Inflammatory macrophage (primary cell): ENCODE data around the gene RBMS1.

ENCODE experiments used
- DNase-seq, 2 donors: peaks; one replicate each; pipeline ENCODE4 v3.0.0-alpha.2; 2020 to 2022

The RBMS1 gene

GRCh38 chr2:160325418-160325817 is 168.2 kb downstream of the RBMS1 start:
- DNase-seq: peak; percentile 42 to 47

- no peak for DNase-seq
Measured at GRCh38 chr2:160324917-160325316, 168.7 kb downstream of the RBMS1 start.

- DNase-seq: peak; percentile 65 to 67
Measured at GRCh38 chr2:160324161-160324800, 169.3 kb downstream of the RBMS1 start.

- peak in 1 of 2 donors; percentile 16 for DNase-seq
Measured at GRCh38 chr2:160322320-160322719, 171.3 kb downstream of the RBMS1 start.

DNA sequence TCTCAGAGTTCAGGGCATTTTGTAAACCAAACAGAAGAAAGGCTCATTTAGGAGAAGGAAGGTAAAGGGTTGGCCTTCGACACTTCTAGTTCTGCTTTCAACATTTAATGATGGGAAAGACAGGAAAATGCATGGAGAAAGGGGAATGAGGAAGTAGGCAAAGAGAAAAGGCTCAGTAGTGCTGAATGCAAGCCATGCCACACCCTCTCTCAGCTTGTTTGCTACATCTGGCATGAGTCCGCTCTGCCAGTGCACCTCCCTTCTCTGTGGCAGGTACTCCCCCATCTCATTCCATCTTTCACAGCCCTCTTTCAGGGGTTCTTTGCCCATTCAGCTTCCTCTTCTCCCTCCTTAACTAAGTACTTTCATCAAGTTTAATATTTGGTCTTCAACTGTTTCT is 172.6 kb downstream of the RBMS1 start:
- peak; percentile 20 to 27 for DNase-seq

GRCh38 chr2:160319700-160320099 is 173.9 kb downstream of the RBMS1 start:
- no peak for DNase-seq

DNA sequence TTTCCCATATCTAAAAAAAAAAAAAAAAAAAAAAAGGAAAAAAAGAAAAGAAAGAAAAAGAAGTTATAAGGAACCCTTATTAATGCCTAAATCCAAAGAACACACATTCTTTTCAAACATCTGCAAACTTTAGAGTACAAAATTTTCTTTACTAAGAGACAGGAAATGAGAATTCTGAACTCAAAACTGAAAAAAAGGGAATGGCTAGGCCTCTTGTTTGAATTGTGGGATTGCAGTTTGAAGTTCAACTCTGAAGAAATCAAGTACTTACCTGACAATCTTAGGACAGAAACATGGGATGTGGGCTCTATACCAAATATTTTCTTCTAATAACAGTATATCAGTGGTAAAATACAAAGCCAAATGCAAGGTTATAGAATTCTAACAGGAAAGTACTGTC is 175.4 kb downstream of the RBMS1 start:
- DNase-seq: no peak

DNA sequence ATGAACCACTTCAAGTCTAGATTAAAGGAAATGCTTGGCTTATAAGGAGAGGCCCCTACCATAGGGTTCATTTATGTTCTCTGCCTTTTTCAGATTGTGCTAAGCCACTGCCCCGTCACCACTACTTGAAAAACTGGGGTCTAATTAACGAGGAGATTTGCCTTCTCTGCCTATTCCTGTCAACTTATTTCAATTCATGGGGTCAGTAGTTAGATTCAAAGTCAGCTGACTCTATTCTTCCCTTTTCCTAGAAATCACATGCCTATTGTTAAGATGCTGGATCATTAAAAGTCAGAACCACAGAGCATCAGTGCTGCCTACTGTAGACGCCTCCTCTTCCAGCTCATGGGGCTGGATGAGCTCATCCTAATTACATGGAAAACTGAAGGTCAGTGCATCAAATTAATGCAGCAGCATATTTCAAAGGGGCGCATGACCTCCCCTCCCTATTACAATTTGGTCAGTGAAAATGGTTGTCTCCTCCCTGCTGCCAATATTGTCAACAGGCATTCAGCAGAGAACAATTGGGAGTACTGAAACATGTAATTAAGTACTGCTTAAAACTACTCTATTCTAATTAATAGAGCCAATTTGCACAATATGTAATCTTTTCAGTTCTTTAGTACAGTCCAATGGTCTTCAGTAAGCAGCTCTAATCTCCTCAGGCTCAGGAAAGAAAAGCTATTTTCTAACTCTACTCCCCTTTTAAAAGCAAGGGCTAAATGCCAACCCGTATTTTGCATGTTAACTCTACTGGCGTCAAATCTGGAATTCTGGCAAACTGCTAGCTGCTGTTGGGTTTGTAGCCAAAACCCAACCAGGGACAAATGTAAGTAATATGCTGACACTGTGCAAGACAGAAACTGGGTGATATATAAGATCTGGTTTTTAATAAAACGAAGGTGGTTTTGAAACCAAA is 176.2 kb downstream of the RBMS1 start:
- DNase-seq: peak; percentile 90 to 96

- peak in 1 of 2 donors; percentile 45 for DNase-seq
Measured at GRCh38 chr2:160315337-160315736, 178.3 kb downstream of the RBMS1 start.

DNA sequence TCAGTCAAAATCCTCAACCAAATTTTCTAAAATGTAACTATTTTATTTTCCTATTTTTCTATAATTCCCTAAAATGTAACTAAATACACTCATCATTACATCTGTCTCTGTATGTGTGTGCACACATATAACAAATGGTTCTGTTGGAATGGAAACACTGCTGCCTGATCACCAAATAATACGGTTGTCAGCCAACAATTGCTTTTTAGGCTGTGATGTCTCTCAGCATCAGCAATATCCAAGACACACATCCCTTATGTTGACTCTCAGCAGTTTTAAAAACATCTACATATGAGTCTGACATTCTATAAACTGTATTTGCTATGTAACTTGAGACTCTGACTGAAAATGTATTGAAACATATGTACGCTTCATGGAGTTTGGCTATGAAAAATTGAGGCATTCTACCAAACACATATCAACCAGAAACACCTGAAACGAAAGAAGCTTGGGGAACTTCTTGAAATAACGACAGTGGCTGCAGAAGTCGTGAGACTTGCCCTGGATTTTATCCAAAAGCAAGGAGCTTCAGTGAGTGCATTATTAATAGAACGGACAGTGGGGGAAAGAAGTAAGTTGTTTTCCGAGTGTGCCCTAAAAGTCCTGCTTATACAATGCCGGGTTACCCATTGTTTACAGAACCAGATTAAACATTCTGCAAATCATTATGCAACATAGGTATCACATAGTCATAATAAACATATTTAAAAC is 183.3 kb downstream of the RBMS1 start:
- no peak for DNase-seq

DNA sequence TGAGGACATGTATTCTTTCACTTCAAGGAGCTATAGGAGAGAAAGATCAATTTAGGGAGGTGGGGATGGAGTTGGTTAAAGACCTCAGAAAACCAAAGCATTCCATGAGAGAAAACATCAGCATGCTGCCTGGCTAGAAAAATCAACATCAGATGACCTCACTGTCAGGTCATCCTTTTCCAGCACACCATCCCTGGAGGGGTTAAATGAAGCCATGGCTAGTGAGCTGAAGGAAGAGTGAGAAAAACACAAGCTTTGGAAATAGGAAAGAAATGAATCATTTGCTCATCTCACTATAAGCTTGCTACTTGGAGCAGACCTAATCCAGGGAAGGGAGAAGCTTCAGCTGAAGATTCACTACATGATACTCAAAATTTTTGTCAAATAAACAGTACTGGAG is 184.0 kb downstream of the RBMS1 start:
- no peak for DNase-seq

- DNase-seq: no peak
Measured at GRCh38 chr2:160308915-160309314, 184.7 kb downstream of the RBMS1 start.

- DNase-seq: no peak
Measured at GRCh38 chr2:160308476-160308875, 185.1 kb downstream of the RBMS1 start.

DNA sequence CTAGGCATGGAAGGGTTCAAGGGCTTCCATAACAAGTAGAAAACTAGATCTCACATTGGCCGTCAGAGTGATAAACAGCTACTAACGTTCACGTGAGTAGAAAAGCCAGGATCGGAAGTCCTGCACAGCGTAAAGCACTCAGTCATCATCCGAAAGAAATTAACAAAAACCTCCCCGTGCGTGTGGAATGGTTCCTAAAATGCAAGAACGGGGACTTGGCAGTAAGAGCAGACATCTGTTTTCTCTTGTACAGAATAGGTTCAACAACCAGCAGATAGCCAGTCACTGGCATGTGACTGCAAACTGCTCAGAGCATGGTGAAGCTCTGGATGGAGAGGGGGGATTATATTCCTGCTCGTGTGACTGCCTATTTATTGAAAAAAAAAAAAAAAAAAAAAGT is 186.6 kb downstream of the RBMS1 start:
- no peak for DNase-seq

DNA sequence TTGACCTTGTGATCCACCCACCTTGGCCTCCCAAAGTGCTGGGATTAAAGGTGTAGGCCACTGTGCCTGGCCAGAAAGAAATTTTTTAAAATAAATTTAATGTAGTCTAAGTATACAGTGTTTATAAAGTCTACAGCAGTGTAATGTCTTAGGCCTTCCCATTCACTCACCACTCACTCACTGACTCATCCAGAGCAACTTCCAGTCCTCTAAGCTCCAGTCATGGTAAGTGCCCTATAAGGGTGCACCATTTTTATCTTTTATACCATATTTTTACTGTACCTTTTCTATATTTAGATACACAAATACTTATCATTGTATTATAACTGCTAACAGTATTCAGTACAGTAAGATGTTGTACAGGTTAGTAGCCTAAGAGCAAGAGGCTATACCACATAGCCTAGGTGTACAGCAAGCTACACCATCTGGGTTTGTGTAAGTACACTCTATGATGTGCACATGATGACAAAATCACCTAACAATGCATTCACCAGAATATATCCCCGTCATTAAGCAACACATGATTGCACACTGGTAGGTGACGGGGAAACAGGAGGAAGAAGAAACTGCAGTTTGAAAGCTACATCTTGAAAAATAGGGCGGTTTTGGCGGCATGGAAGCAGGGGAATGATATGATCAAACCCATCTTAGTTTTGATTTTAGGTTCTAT is 188.4 kb downstream of the RBMS1 start:
- DNase-seq: no peak

- DNase-seq: no peak
Measured at GRCh38 chr2:160303527-160303926, 190.1 kb downstream of the RBMS1 start.

GRCh38 chr2:160303076-160303475 is 190.5 kb downstream of the RBMS1 start:
- no peak for DNase-seq

GRCh38 chr2:160301420-160301819 is 192.2 kb downstream of the RBMS1 start:
- DNase-seq: peak; percentile 45 to 69

- no peak for DNase-seq
Measured at GRCh38 chr2:160300203-160300602, 193.4 kb downstream of the RBMS1 start.

GRCh38 chr2:160299540-160299939 is 194.1 kb downstream of the RBMS1 start:
- DNase-seq: peak; percentile 66 to 76

DNA sequence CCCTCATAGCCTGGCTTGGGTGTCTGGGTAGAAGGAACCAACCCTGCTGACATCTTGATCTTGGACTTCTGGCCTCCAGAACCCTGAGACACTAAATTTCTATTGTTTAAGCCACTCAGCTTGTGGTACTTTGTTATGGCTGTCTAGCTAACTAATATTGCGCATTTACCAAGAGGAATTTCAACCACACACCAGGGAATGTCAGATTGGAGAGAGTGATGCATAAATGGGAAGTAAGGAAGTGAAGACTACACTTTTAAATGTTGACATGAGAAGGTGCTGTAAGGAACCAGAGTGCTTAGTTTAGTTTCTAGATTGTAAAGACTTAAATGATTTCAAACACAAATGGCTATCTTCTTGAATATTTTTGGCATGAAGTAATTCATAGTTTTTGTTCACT is 194.6 kb downstream of the RBMS1 start:
- DNase-seq: no peak

- DNase-seq: no peak
Measured at GRCh38 chr2:160295519-160296207, 197.9 kb downstream of the RBMS1 start.
